Activated CD8-positive, alpha-beta memory T cell treated with anti-CD3 and anti-CD28 coated beads for 4 hours (primary cell): ENCODE results near the gene NGEF.
"Not testable (repeated sequence)": the region's sequence is repeated elsewhere in the genome, so short reads cannot be mapped to it uniquely, and the experiment has no call there.

Experiments used
- DNase-seq, 2 donors: peaks; one replicate each; pipeline ENCODE4 v3.0.0-alpha.2; 2020; ENCODE audit warnings: low read depth in 2 of 2

NGEF gene

GRCh38 chr2:233013027-233013461 lies at the start of gene NGEF:
NGEF (minus strand) TSS chr2:233013256; CDS start chr2:232974890, 38,366 bp downstream.
- no peak for DNase-seq

GRCh38 chr2:233062451-233062850 lies 49.4 kb upstream of the NGEF start:
- no peak for DNase-seq

GRCh38 chr2:233061591-233062450 lies 48.8 kb upstream of the NGEF start:
- no peak for DNase-seq

- no peak for DNase-seq
These were observed 48.0 kb upstream of the NGEF start for GRCh38 chr2:233060980-233061590.

GRCh38 chr2:233060501-233060979 lies 47.5 kb upstream of the NGEF start:
- DNase-seq = no peak

- DNase-seq = peak; percentile 45 to 65
These were observed 46.9 kb upstream of the NGEF start, which contains the start of gene INPP5D for GRCh38 chr2:233059797-233060500. INPP5D (plus strand) TSS chr2:233060342; CDS start chr2:233060479, 137 bp downstream.

- no peak for DNase-seq
These were observed 46.4 kb upstream of the NGEF start for GRCh38 chr2:233059547-233059796.

- DNase-seq = no peak
These were observed 45.9 kb upstream of the NGEF start for GRCh38 chr2:233058717-233059546.

- no peak for DNase-seq
These were observed 44.0 kb upstream of the NGEF start for GRCh38 chr2:233056961-233057605.

- no peak for DNase-seq
These were observed 42.3 kb upstream of the NGEF start for GRCh38 chr2:233055362-233055761.

GRCh38 chr2:233053928-233054784 lies 41.1 kb upstream of the NGEF start:
- peak in 1 of 2 donors; percentile 44 for DNase-seq

- DNase-seq = not testable (repeated sequence)
These were observed 39.5 kb upstream of the NGEF start for GRCh38 chr2:233052517-233052916.

GRCh38 chr2:233051241-233052149 lies 38.4 kb upstream of the NGEF start:
- no peak for DNase-seq

- no peak for DNase-seq
These were observed 36.2 kb upstream of the NGEF start for GRCh38 chr2:233049194-233049761.

GRCh38 chr2:233048569-233049193 lies 35.6 kb upstream of the NGEF start:
- no peak for DNase-seq

- DNase-seq = no peak
These were observed 34.6 kb upstream of the NGEF start for GRCh38 chr2:233047667-233048066.

- DNase-seq = no peak
These were observed 34.1 kb upstream of the NGEF start for GRCh38 chr2:233047206-233047605.

- no peak for DNase-seq
These were observed 32.0 kb upstream of the NGEF start for GRCh38 chr2:233044974-233045605.
